ENCODE measurements around the gene GHRHR.

Gene GHRHR

DNA sequence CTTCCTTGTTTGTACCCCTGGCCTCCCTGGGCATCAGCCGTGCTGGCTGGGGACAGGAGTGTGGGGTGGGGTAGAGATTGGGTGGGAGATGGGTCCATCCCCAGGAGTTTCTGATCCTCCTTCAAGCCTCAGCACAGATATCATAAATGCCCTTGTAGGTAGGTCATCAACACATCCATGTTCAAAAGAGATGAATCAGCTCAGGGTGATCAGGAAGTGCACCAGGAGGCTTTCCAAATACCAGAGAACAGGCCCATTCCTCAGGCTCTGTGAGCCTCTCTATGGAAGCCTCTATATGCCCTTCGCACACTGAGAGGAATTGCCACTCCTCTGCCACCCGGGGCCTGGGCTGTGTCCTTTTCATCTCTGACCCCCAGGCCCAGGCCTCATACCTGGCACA, 56.4 kb downstream of the GHRHR start:
- no peaks in the 10 kb centered on the region for H3K36me3 ChIP-seq (replicated peaks; ENCODE audit: insufficient read depth, low read length)
- no peak overlapping the region for H2AFZ ChIP-seq (ENCODE audit: low read length)
- no peak overlapping the region for H3K27ac ChIP-seq (ENCODE audit: low read length)
- H3K9me2 ChIP-seq (replicated peaks; ENCODE audit: insufficient read depth, low read length) = no peaks in the 10 kb centered on the region
- no peak for TF ChIP-seq CTCF (IDR thresholded peaks at IDR 0.05; ENCODE audit: low read length)
- no peak for TF ChIP-seq EZH2 (optimal IDR thresholded peaks at IDR 0.05; ENCODE audit: low read depth, low read length)
- TF ChIP-seq EZH2phosphoT487 (IDR thresholded peaks at IDR 0.05; ENCODE audit: low read length) = no peak
- no peaks in the 10 kb centered on the region for H3F3A ChIP-seq (ENCODE audit: insufficient read depth, low read length)
- no peaks in the 10 kb centered on the region for H3K27me3 ChIP-seq (replicated peaks; ENCODE audit: insufficient read depth, low read length)
- no peak overlapping the region for H3K4me2 ChIP-seq (ENCODE audit: low read depth, low read length)
- no peaks in the 10 kb centered on the region for H3K9me3 ChIP-seq (replicated peaks; ENCODE audit: insufficient read depth, low read length)
- no peaks in the 10 kb centered on the region for H4K20me1 ChIP-seq (ENCODE audit: insufficient read depth, low read length)
- no peak for DNase-seq
- no peaks in the 10 kb centered on the region for H3K4me1 ChIP-seq (ENCODE audit: low read length)
- no peaks in the 10 kb centered on the region for H3K79me2 ChIP-seq (ENCODE audit: low read length)
- H3K4me3 ChIP-seq (ENCODE audit: low read length) = no peak overlapping the region
- no peak overlapping the region for H3K9ac ChIP-seq (ENCODE audit: low read length)

DNA sequence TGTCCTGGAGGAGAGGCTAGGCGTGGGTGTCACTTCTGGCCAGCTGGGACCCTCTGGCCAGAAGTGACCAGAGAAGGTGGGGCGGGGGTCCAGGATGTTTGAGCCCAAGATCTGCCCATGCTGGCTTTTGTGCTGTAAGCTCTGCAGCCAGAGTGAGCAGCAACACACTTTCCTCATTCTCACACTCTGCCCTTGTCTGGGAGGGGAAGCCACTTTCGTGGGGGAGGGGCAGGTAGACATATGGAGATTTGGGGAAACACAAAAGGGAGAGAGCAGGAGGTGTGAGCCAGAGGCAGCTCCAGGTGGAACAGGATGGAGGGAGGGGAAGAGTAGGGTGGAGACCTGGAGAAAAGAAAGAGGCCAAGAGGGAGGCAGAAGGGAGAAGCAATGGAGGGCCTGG, 56.9 kb downstream of the GHRHR start:
- Histone ChIP-seq H3K27me3 (replicated peaks; ENCODE audit: insufficient read depth, low read length) (no peaks in the 10 kb centered on the region), H3K9me3 (replicated peaks; ENCODE audit: insufficient read depth, low read length) (no peaks in the 10 kb centered on the region), H3K27ac (ENCODE audit: low read length) (no peak overlapping the region), H3K79me2 (ENCODE audit: low read length) (no peaks in the 10 kb centered on the region), H3K4me2 (ENCODE audit: low read depth, low read length) (no peak overlapping the region), H3K9ac (ENCODE audit: low read length) (no peak overlapping the region), H3F3A (ENCODE audit: insufficient read depth, low read length) (no peaks in the 10 kb centered on the region), H3K36me3 (replicated peaks; ENCODE audit: insufficient read depth, low read length) (no peaks in the 10 kb centered on the region), H4K20me1 (ENCODE audit: insufficient read depth, low read length) (no peaks in the 10 kb centered on the region), H3K4me3 (ENCODE audit: low read length) (no peak overlapping the region), H2AFZ (ENCODE audit: low read length) (no peak overlapping the region), H3K9me2 (replicated peaks; ENCODE audit: insufficient read depth, low read length) (no peaks in the 10 kb centered on the region), H3K4me1 (ENCODE audit: low read length) (no peaks in the 10 kb centered on the region)
- TF ChIP-seq EZH2phosphoT487 (IDR thresholded peaks at IDR 0.05; ENCODE audit: low read length) = no peak
- TF ChIP-seq CTCF (IDR thresholded peaks at IDR 0.05; ENCODE audit: low read length) = no peak
- no peak for TF ChIP-seq EZH2 (optimal IDR thresholded peaks at IDR 0.05; ENCODE audit: low read depth, low read length)
- no peak for DNase-seq

DNA sequence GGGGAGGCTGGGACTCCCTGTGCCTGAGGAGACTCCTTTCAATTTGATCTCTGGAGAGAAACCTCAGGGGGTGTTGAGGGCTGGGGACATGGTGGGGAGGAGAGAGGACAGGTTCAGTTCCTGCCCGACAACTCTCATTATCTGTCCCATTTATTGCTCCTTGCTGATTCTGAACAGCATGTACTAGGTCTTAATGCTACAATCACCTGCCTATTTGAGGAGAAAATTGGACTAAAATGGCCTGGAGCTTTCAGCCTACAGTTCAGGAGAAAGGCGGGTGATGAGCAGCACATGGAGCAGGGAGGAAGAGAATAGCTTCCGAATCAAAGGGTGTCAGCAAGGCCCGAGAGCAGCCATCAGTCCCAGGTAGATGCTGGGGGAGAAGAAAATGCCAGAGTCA, 58.4 kb downstream of the GHRHR start:
- no peak for TF ChIP-seq EZH2phosphoT487 (IDR thresholded peaks at IDR 0.05; ENCODE audit: low read length)
- TF ChIP-seq CTCF (IDR thresholded peaks at IDR 0.05; ENCODE audit: low read length) = no peak
- TF ChIP-seq EZH2 (optimal IDR thresholded peaks at IDR 0.05; ENCODE audit: low read depth, low read length) = no peak
- Histone ChIP-seq H3K27ac (ENCODE audit: low read length) (no peak overlapping the region), H3K9me2 (replicated peaks; ENCODE audit: insufficient read depth, low read length) (no peaks in the 10 kb centered on the region), H3K36me3 (replicated peaks; ENCODE audit: insufficient read depth, low read length) (no peaks in the 10 kb centered on the region), H3K4me1 (ENCODE audit: low read length) (no peaks in the 10 kb centered on the region), H3K4me2 (ENCODE audit: low read depth, low read length) (no peak overlapping the region), H4K20me1 (ENCODE audit: insufficient read depth, low read length) (no peaks in the 10 kb centered on the region), H3K9ac (ENCODE audit: low read length) (no peak overlapping the region), H3K4me3 (ENCODE audit: low read length) (no peak overlapping the region), H3K27me3 (replicated peaks; ENCODE audit: insufficient read depth, low read length) (no peaks in the 10 kb centered on the region), H2AFZ (ENCODE audit: low read length) (no peak overlapping the region), H3K9me3 (replicated peaks; ENCODE audit: insufficient read depth, low read length) (no peaks in the 10 kb centered on the region), H3K79me2 (ENCODE audit: low read length) (no peaks in the 10 kb centered on the region), H3F3A (ENCODE audit: insufficient read depth, low read length) (no peaks in the 10 kb centered on the region)
- DNase-seq = no peak
